ENCODE measurements around the gene FOXN4.

FOXN4 gene

GRCh38 chr12:109270494-109270893 is 38.6 kb downstream of the FOXN4 start:
- TF ChIP-seq, protein P1, sequence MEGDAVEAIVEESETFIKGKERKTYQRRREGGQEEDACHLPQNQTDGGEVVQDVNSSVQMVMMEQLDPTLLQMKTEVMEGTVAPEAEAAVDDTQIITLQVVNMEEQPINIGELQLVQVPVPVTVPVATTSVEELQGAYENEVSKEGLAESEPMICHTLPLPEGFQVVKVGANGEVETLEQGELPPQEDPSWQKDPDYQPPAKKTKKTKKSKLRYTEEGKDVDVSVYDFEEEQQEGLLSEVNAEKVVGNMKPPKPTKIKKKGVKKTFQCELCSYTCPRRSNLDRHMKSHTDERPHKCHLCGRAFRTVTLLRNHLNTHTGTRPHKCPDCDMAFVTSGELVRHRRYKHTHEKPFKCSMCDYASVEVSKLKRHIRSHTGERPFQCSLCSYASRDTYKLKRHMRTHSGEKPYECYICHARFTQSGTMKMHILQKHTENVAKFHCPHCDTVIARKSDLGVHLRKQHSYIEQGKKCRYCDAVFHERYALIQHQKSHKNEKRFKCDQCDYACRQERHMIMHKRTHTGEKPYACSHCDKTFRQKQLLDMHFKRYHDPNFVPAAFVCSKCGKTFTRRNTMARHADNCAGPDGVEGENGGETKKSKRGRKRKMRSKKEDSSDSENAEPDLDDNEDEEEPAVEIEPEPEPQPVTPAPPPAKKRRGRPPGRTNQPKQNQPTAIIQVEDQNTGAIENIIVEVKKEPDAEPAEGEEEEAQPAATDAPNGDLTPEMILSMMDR (IDR thresholded peaks at IDR 0.05) = no peak

- TF ChIP-seq, protein P1 (IDR thresholded peaks at IDR 0.05) = no peak
Measured at GRCh38 chr12:109269428-109269827, 39.7 kb downstream of the FOXN4 start.

DNA sequence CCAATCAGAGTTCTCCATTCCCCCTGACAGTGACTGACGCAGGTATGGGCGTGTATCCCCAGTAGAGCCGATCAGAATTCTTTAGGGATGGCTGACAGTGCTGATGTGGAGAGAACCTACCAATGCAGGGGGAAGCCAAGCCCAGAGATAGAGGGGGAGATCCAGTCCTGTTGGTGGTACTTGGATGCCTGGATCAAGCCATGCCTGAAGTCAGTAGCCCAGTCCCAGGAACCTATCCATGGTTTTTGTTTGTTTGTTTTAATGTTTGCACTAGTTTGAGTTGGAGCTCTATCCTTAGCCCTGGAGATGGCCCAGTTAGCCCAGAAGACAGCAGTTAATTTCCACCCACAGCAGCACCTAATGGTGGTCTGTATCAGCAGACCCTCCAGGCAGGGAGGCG is 40.2 kb downstream of the FOXN4 start:
- TF ChIP-seq, protein P1 (IDR thresholded peaks at IDR 0.05) = no peak

- TF ChIP-seq, protein P1 (IDR thresholded peaks at IDR 0.05) = no peak
Measured at GRCh38 chr12:109267361-109267760, 41.7 kb downstream of the FOXN4 start.

DNA sequence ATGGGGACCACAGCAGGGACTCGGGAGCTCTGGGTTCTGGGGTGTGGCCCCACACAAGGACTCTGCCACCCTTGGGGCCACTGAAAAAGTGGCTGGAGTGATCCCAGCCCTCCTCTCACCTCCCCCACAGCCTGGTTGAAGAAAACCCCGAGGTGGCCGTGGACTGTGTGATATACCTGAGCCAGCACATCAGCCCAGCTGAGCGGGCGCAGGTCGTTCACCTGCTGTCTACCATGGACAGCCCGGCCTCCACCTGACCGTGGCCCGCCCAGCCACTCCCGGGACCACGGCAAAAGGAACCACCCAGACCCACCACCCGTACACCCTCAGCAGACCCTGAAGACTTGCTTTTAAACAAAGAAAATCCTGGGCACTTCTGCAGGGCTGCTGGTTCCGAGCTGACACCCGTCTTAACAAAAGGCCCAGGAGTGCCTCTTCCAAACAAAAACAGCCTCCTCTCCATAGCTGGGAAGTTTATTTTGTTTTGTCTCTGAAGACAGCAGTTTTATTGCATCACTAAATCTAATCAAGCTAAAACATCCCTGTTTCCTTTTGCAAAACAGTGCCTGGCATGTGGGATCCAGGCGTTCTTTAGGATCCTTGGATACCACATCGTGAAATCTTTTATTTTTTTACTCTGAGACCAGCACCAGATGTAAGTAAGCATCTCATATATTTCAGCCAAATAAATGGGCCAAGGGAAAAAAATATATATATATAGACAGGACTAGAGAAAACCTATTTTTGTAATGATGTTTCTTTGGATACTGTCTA is 42.8 kb downstream of the FOXN4 start:
- TF ChIP-seq, protein P1 (IDR thresholded peaks at IDR 0.05) = no peak

DNA sequence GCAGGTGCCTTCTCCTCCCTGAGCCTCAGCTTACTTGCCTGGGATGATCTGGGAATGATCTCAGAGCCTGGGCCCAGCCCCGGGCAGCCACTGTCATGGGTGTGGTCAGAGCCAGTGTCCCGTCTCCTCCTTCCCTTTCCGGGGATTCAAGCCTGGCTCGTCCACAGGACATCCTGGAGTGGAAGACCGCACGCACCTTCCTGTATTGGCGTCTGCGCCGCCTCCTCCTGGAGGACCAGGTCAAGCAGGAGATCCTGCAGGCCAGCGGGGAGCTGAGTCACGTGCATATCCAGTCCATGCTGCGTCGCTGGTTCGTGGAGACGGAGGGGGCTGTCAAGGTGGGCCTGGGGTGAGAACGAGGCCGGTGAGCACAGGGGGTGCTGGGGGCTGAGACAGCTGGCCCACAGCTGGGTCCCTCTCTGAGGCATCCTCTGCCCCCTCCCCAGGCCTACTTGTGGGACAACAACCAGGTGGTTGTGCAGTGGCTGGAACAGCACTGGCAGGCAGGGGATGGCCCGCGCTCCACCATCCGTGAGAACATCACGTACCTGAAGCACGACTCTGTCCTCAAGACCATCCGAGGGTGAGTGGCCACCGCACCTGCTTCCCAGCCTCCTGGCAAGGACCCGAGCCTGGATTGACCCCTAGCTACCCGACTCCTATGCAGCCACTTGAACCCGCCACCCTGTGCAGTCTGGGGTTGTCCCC is 44.0 kb downstream of the FOXN4 start:
- TF ChIP-seq, protein P1 (IDR thresholded peaks at IDR 0.05) = no peak

DNA sequence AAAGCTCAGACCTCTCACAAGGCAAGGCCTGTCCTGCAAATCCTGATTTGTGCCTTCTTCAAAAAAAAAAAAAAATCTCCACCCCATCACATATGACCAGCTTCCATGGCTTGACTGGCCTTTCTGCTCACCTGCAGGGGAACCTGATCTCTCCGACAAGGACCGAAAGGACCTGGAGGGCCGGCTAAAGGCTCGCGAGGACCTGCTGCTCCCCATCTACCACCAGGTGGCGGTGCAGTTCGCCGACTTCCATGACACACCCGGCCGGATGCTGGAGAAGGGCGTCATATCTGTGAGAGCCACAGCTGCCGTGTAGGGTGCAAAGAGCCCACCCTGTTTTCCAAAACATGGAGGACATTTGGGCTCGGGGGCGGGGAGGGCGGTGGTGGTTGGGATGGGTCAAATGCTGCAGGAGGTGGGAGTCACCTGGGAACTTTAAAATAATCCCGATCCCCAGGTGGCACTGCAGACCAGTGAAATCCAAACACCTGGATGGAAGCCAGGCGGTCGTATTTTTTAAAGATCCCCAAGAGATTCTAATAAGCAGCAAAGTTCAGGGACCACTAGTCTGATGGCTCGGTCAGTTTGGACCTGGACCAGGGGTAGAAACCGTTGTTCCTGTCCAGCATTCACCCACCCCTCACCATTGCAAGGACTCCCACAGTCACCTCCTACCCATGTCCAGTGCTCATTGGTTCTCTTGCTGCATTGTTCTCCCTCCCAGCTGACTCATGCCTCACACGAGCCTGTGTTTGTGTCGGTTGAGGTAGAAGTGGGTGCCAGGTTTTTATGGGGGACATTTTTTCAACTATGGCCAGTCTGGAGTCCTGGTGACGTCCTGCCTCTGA is 44.8 kb downstream of the FOXN4 start:
- TF ChIP-seq, protein P1 (IDR thresholded peaks at IDR 0.05) = peak; percentile 98
